Endothelial cell of umbilical vein (primary cell): ENCODE measurements around the gene CAMTA1. TPM values are rescaled to one million over a fixed set of nuclear protein-coding genes. Genes with fewer than 3 reads are reported as not detected.

Source experiments
- BruUV-seq: library from RNA; stranded (reverse); fragments of 400-500 nt; replicated peaks from 2 replicates; lab custom pipeline; 2021; lab: Mats Ljungman, UMichigan
- CTCF ChIA-PET: fragments of 300-600, 350-600 bp; sonication (Branson Sonifier 250); formaldehyde crosslinking; loops from one replicate; lab custom pipeline; 2021; ENCODE audit warnings: antibody characterized with exemption, inconsistent platforms; lab: Charles Lee
- POLR2A ChIA-PET: fragments of 300-600, 350-600 bp; sonication (Branson Sonifier 250); formaldehyde crosslinking; loops from one replicate; lab custom pipeline; 2021; ENCODE audit warnings: antibody characterized with exemption, inconsistent platforms; lab: Charles Lee
- DNase-seq: peaks from one replicate; pipeline ENCODE4 v3.0.0-alpha.2; 2011; ENCODE audit warnings: low read depth, low spot score
- FAIRE-seq: peaks from 2 replicates; lab custom pipeline; 2011; peaks lifted over from hg19 to GRCh38; lab: Jason Lieb, UNC
- H2AFZ ChIP-seq: 2 replicates; pipeline ENCODE4 v1.6.0; 2012; ENCODE audit warnings: low read depth, low read length, control low read depth, inconsistent platforms
- H3K27ac ChIP-seq: 2 replicates; pipeline ENCODE4 v1.5.1; 2011; ENCODE audit warnings: low read depth, mild to moderate bottlenecking, control low read depth, low read length, moderate library complexity; ENCODE audit not compliant: insufficient read depth
- H3K27me3 ChIP-seq, 2 experiments: 2 replicates each; pipeline versions ENCODE4 v1.6.0 to v1.6.1; 2011; ENCODE audit warnings: low read length in 2 of 2, mixed read lengths in 1 of 2; ENCODE audit not compliant: control insufficient read depth in 2 of 2, insufficient read depth in 2 of 2
- H3K36me3 ChIP-seq, 2 experiments: 2 replicates in 1 of 2; 3 replicates in 1 of 2; pipeline ENCODE4 v1.5.1; 2011; ENCODE audit warnings: low read length in 2 of 2, mild to moderate bottlenecking in 1 of 2, moderate library complexity in 1 of 2; ENCODE audit not compliant: control insufficient read depth in 2 of 2, insufficient read depth in 2 of 2; ENCODE audit errors: extremely low read depth in 1 of 2
- H3K4me1 ChIP-seq: 3 replicates; pipeline ENCODE4 v1.5.1; 2011; ENCODE audit warnings: mild to moderate bottlenecking, low read length; ENCODE audit not compliant: control insufficient read depth, insufficient read depth; ENCODE audit errors: extremely low read depth
- H3K4me2 ChIP-seq: 2 replicates; pipeline ENCODE4 v1.6.1; 2011; ENCODE audit warnings: low read length, control low read depth, mixed read lengths; ENCODE audit not compliant: insufficient read depth
- H3K4me3 ChIP-seq, 3 experiments: fragments of 200-600 bp in 1 of 3; sonication (generic), shearing (Covaris generic) in 1 of 3; replicated peaks in 1 of 3; 2 replicates each; pipeline ENCODE4 v1.5.1; 2011 to 2016; ENCODE audit warnings: control low read depth in 3 of 3, low read length in 3 of 3, mild to moderate bottlenecking in 2 of 3, inconsistent platforms in 1 of 3, low read depth in 1 of 3, moderate library complexity in 1 of 3; ENCODE audit not compliant: insufficient read depth in 1 of 3
- H3K79me2 ChIP-seq: 2 replicates; pipeline ENCODE4 v1.6.0; 2012; ENCODE audit warnings: low read length, inconsistent platforms; ENCODE audit not compliant: control insufficient read depth, insufficient read depth
- H3K9ac ChIP-seq: replicated peaks from 2 replicates; pipeline ENCODE3; 2011; ENCODE audit warnings: low read length, control low read depth; ENCODE audit not compliant: insufficient read depth; ENCODE audit errors: extremely low read depth
- H3K9me1 ChIP-seq: replicated peaks from 3 replicates; pipeline ENCODE4 v1.6.0; 2011; ENCODE audit warnings: mild to moderate bottlenecking, low read length; ENCODE audit not compliant: control insufficient read depth, insufficient read depth; ENCODE audit errors: extremely low read depth
- H3K9me3 ChIP-seq: replicated peaks from 2 replicates; pipeline ENCODE4 v1.5.1; 2012; ENCODE audit warnings: low read length, inconsistent platforms; ENCODE audit not compliant: control insufficient read depth, insufficient read depth
- H4K20me1 ChIP-seq: replicated peaks from 2 replicates; pipeline ENCODE3; 2011; ENCODE audit warnings: mild to moderate bottlenecking, low read length; ENCODE audit not compliant: control insufficient read depth, insufficient read depth; ENCODE audit errors: extremely low read depth
- CTCF ChIP-seq, 2 donors: IDR thresholded peaks; 1 replicate in 1 of 2; 2 replicates in 1 of 2; pipeline ENCODE4 v1.5.1; 2011; ENCODE audit warnings: low read length in 2 of 2, mild to moderate bottlenecking in 2 of 2, moderate library complexity in 2 of 2, control low read depth in 1 of 2, inconsistent platforms in 1 of 2, low read depth in 1 of 2; ENCODE audit not compliant: insufficient read depth in 1 of 2; ENCODE audit errors: extremely low read depth in 1 of 2
- EZH2 ChIP-seq: IDR thresholded peaks from 2 replicates; pipeline ENCODE4 v1.6.1; 2012; ENCODE audit warnings: borderline replicate concordance, low read depth, mild to moderate bottlenecking, moderate library complexity, low read length, inconsistent platforms; ENCODE audit not compliant: severe bottlenecking
- FOS ChIP-seq: IDR thresholded peaks from 2 replicates; pipeline ENCODE4 v1.6.1; 2011; ENCODE audit warnings: mild to moderate bottlenecking, low read length, moderate library complexity, borderline replicate concordance; ENCODE audit not compliant: insufficient read depth
- GATA2 ChIP-seq: IDR thresholded peaks from 2 replicates; pipeline ENCODE4 v1.7.0; 2011; ENCODE audit warnings: low read depth, mild to moderate bottlenecking, moderate library complexity, mixed read lengths, low read length; ENCODE audit not compliant: insufficient read length, insufficient read depth
- JUN ChIP-seq: IDR thresholded peaks from 2 replicates; pipeline ENCODE4 v1.6.1; 2011; ENCODE audit warnings: borderline replicate concordance, low read depth; ENCODE audit not compliant: insufficient read length, insufficient read depth
- MAX ChIP-seq: IDR thresholded peaks from 2 replicates; pipeline ENCODE4 v1.6.1; 2011; ENCODE audit not compliant: insufficient read depth, insufficient read length
- MYC ChIP-seq: IDR thresholded peaks from one replicate; pipeline ENCODE4 v1.6.1; 2011; ENCODE audit warnings: mild to moderate bottlenecking, low read depth, low read length
- POLR2A ChIP-seq: IDR thresholded peaks from 2 replicates; pipeline ENCODE4 v1.6.1; 2012; ENCODE audit warnings: low read depth, mild to moderate bottlenecking, control low read depth, low read length
- POLR2AphosphoS5 ChIP-seq: IDR thresholded peaks from 2 replicates; pipeline ENCODE4 v1.6.1; 2012; ENCODE audit warnings: low read depth, mild to moderate bottlenecking, control low read depth, low read length, moderate library complexity; ENCODE audit not compliant: insufficient read depth
- dilution Hi-C: fragments of 300-500 bp; cut with MboI; formaldehyde crosslinking; loops from one replicate; pipeline ENCODE4 v1.15.0; 2019; ENCODE audit warnings: low sequenced_read_pairs; ENCODE audit not compliant: extremely low pct_ligation_motif_present
- intact Hi-C: fragments of 100-400 bp; cut with micrococcal nuclease; formaldehyde crosslinking; loops from one replicate; pipeline ENCODE4 v1.10.0; 2022
- polyA plus RNA-seq, 4 experiments: library from polyadenylated mRNA; depleted of rRNA in 3 of 4; stranded (reverse) in 3 of 4; unstranded in 1 of 4; fragments of >200 nt; gene quantifications; 2 replicates each; pipeline versions ENCODE4 v1.2.1 to v1.2.3, GENCODE V29; 2011 to 2012; ENCODE audit warnings: missing spikeins in 1 of 4
- total RNA-seq: library from RNA; stranded (reverse); gene quantifications from 2 replicates; pipeline ENCODE4 v1.2.3, GENCODE V29; 2021

Gene CAMTA1
- total and polyA plus RNA-seq, 2 donors (not counting 3 experiments of a cell fraction or from before 2014, with no cell fraction given): 50.8 to 92.7 TPM

GRCh38 chr1:7043719-7044535, 258.7 kb downstream of the CAMTA1 start:
- intact Hi-C loops: loop anchor here (2.0 kb wide), 1 partner anchor 175 kb away; no protein-coding TSS in a partner anchor
- H3K9me3 ChIP-seq: no peaks in the 10 kb centered on the region
- no peak for DNase-seq
- dilution Hi-C loops: no loop called here
- no peak overlapping the region for H3K4me2 ChIP-seq
- FAIRE-seq: no peak
- ChIA-PET POLR2A (no interaction called here), CTCF (interaction anchor here (1.4 to 6.8 kb wide), 13 partner anchors 8 to 604 kb away, joined by 3 to 112 read pairs (median 11); no protein-coding TSS in a partner anchor)
- TF ChIP-seq GATA2: no peak
- no peak for TF ChIP-seq POLR2A
- no peak for TF ChIP-seq MYC
- no peak for TF ChIP-seq CTCF (IDR thresholded peaks at IDR 0.05; ENCODE audit: extremely low read depth in 1 of 2, insufficient read depth in 1 of 2, low read depth in 1 of 2, low read length in 2 of 2)
- TF ChIP-seq FOS: no peak
- no peak for TF ChIP-seq EZH2
- no peak for TF ChIP-seq JUN
- TF ChIP-seq MAX: no peak
- no peak for TF ChIP-seq POLR2AphosphoS5
- no peak overlapping the region for H2AFZ ChIP-seq
- no peak overlapping the region for H3K4me3 ChIP-seq
- BruUV-seq: no TSS peak
- no peak overlapping the region for H3K9ac ChIP-seq
- H3K27ac ChIP-seq: no peak overlapping the region
- no peaks in the 10 kb centered on the region for H3K79me2 ChIP-seq
- H3K36me3 ChIP-seq: no peaks in the 10 kb centered on the region
- no peaks in the 10 kb centered on the region for H4K20me1 ChIP-seq
- no peaks in the 10 kb centered on the region for H3K27me3 ChIP-seq
- no peaks in the 10 kb centered on the region for H3K4me1 ChIP-seq
- no peaks in the 10 kb centered on the region for H3K9me1 ChIP-seq
